22Rv1 (cell line): ENCODE results near the gene CREB5.

Experiments
- H3K27ac ChIP-seq: fragments of 450-650 bp; 2 replicates; pipeline ENCODE4 v1.5.1; 2017
- CTCF ChIP-seq: fragments of 450-650 bp; IDR thresholded peaks from 2 replicates; pipeline ENCODE4 v1.5.1; 2017; ENCODE audit warnings: mild to moderate bottlenecking
- ZFX ChIP-seq: fragments of 450-650 bp; IDR thresholded peaks from 2 replicates; pipeline ENCODE4 v1.6.1; 2017; ENCODE audit warnings: antibody characterized with exemption, borderline replicate concordance

Gene CREB5

GRCh38 chr7:28847681-28848080 is 435.4 kb downstream of the CREB5 start:
- TF ChIP-seq ZFX (no peak), CTCF (no peak)

GRCh38 chr7:28848906-28849305 is 436.6 kb downstream of the CREB5 start:
- TF ChIP-seq ZFX: no peak
- no peak for TF ChIP-seq CTCF

More at GRCh38 chr7:28847681-28848080, 435.4 kb downstream of the CREB5 start:
- H3K27ac ChIP-seq: no peak overlapping the region

GRCh38 chr7:28850699-28851098 is 438.4 kb downstream of the CREB5 start:
- H3K27ac ChIP-seq: no peak overlapping the region
- TF ChIP-seq ZFX: no peak
- no peak for TF ChIP-seq CTCF

More at GRCh38 chr7:28848906-28849305, 436.6 kb downstream of the CREB5 start:
- H3K27ac ChIP-seq: no peak overlapping the region

GRCh38 chr7:28853150-28853549 is 440.8 kb downstream of the CREB5 start:
- H3K27ac ChIP-seq: no peak overlapping the region
- TF ChIP-seq ZFX (no peak), CTCF (no peak)

GRCh38 chr7:28853834-28854749 is 441.8 kb downstream of the CREB5 start:
- no peak overlapping the region for H3K27ac ChIP-seq
- TF ChIP-seq ZFX (no peak), CTCF (peak; percentile 98)

GRCh38 chr7:28854750-28855074 is 442.4 kb downstream of the CREB5 start:
- H3K27ac ChIP-seq: no peak overlapping the region
- TF ChIP-seq ZFX: no peak
- TF ChIP-seq CTCF: no peak

- TF ChIP-seq ZFX (no peak), CTCF (no peak)
- H3K27ac ChIP-seq: no peak overlapping the region
Measured at GRCh38 chr7:28855538-28856217, 443.4 kb downstream of the CREB5 start.
